HG03575 (cell line): ENCODE data around the gene SEMA7A.
"Not testable (repeated sequence)": the region's sequence is repeated elsewhere in the genome, so short reads cannot be mapped to it uniquely, and the experiment has no call there.

Source experiments
- ATAC-seq: cut with Tn5 transposase; IDR thresholded peaks from one replicate; pipeline ENCODE4 v1.9.1; 2021; ENCODE audit not compliant: unreplicated experiment, insufficient number of reproducible peaks, low FRiP score; ENCODE audit errors: extremely low read depth

SEMA7A gene

GRCh38 chr15:74433592-74434262 is at the start of gene SEMA7A:
SEMA7A (minus strand) TSS chr15:74433958; CDS start chr15:74433918, 40 bp downstream.
- no peak for ATAC-seq

- ATAC-seq, result no peak
These were observed 48.9 kb upstream of the SEMA7A start for GRCh38 chr15:74482661-74483060.

GRCh38 chr15:74480364-74480763 is 46.6 kb upstream of the SEMA7A start:
- not testable (repeated sequence) for ATAC-seq

GRCh38 chr15:74471621-74472020 is 37.9 kb upstream of the SEMA7A start:
- not testable (repeated sequence) for ATAC-seq

- no peak for ATAC-seq
These were observed 37.1 kb upstream of the SEMA7A start for GRCh38 chr15:74470631-74471395.

GRCh38 chr15:74468341-74469032 is 34.7 kb upstream of the SEMA7A start:
- ATAC-seq, result no peak

- no peak for ATAC-seq
These were observed 32.8 kb upstream of the SEMA7A start for GRCh38 chr15:74466570-74466969.

GRCh38 chr15:74464897-74465296 is 31.1 kb upstream of the SEMA7A start:
- ATAC-seq, result no peak

- no peak for ATAC-seq
These were observed 30.5 kb upstream of the SEMA7A start for GRCh38 chr15:74464216-74464615.

- no peak for ATAC-seq
These were observed 29.9 kb upstream of the SEMA7A start for GRCh38 chr15:74463634-74464033.

GRCh38 chr15:74461847-74462511 is 28.2 kb upstream of the SEMA7A start:
- ATAC-seq, result no peak

- ATAC-seq, result no peak
These were observed 27.4 kb upstream of the SEMA7A start, which contains the start of gene UBL7 for GRCh38 chr15:74460871-74461846. UBL7 (minus strand) TSS chr15:74461160; CDS start chr15:74458867, 2,293 bp downstream.

GRCh38 chr15:74460298-74460697 is 26.5 kb upstream of the SEMA7A start:
- no peak for ATAC-seq

- ATAC-seq, result not testable (repeated sequence)
These were observed 26.0 kb upstream of the SEMA7A start for GRCh38 chr15:74459798-74460197.

- ATAC-seq, result no peak
These were observed 24.7 kb upstream of the SEMA7A start for GRCh38 chr15:74458473-74458872.

GRCh38 chr15:74457036-74457435 is 23.3 kb upstream of the SEMA7A start:
- ATAC-seq, result not testable (repeated sequence)

GRCh38 chr15:74454764-74455500 is 21.2 kb upstream of the SEMA7A start:
- ATAC-seq, result no peak
